Measurements from ENCODE around the gene COL21A1.

COL21A1 gene

GRCh38 chr6:56160489-56160888 is 86.9 kb downstream of the COL21A1 start:
- Histone ChIP-seq H3K4me1 (ENCODE audit: control insufficient read depth, low read length) (no peaks in the 10 kb centered on the region), H3K27ac (ENCODE audit: low read depth, low read length) (no peak overlapping the region), H3K4me3 (ENCODE audit: low read length) (no peak overlapping the region), H3F3A (ENCODE audit: control insufficient read depth, insufficient read depth) (no peaks in the 10 kb centered on the region), H4K20me1 (ENCODE audit: control insufficient read depth, insufficient read depth, low read depth, low read length) (no peaks in the 10 kb centered on the region), H3K79me2 (ENCODE audit: control insufficient read depth, low read length) (no peaks in the 10 kb centered on the region), H3K9me2 (replicated peaks; ENCODE audit: control insufficient read depth, low read length) (no peaks in the 10 kb centered on the region), H3K9me3 (ENCODE audit: control insufficient read depth, insufficient read depth, low read length) (no peaks in the 10 kb centered on the region), H3K27me3 (ENCODE audit: control insufficient read depth, low read length) (no peaks in the 10 kb centered on the region), H3K4me2 (ENCODE audit: low read length) (no peak overlapping the region), H3K36me3 (ENCODE audit: control insufficient read depth, low read length) (no peaks in the 10 kb centered on the region)
- TF ChIP-seq EZH2phosphoT487 (IDR thresholded peaks at IDR 0.05; ENCODE audit: borderline replicate concordance, low read length) (no peak), CTCF (IDR thresholded peaks at IDR 0.05; ENCODE audit: low read depth, low read length, poor library complexity, severe bottlenecking) (no peak)

GRCh38 chr6:56158571-56158970 is 88.8 kb downstream of the COL21A1 start:
- Histone ChIP-seq H3K4me3 (ENCODE audit: low read length) (no peak overlapping the region), H3K4me2 (ENCODE audit: low read length) (no peak overlapping the region), H3K4me1 (ENCODE audit: control insufficient read depth, low read length) (no peaks in the 10 kb centered on the region), H3K36me3 (ENCODE audit: control insufficient read depth, low read length) (no peaks in the 10 kb centered on the region), H3K9me2 (replicated peaks; ENCODE audit: control insufficient read depth, low read length) (no peaks in the 10 kb centered on the region), H3K27ac (ENCODE audit: low read depth, low read length) (no peak overlapping the region), H3F3A (ENCODE audit: control insufficient read depth, insufficient read depth) (no peaks in the 10 kb centered on the region), H4K20me1 (ENCODE audit: control insufficient read depth, insufficient read depth, low read depth, low read length) (no peaks in the 10 kb centered on the region), H3K9me3 (ENCODE audit: control insufficient read depth, insufficient read depth, low read length) (no peaks in the 10 kb centered on the region), H3K79me2 (ENCODE audit: control insufficient read depth, low read length) (no peaks in the 10 kb centered on the region), H3K27me3 (ENCODE audit: control insufficient read depth, low read length) (no peaks in the 10 kb centered on the region)
- TF ChIP-seq CTCF (IDR thresholded peaks at IDR 0.05; ENCODE audit: low read depth, low read length, poor library complexity, severe bottlenecking) = no peak

- Histone ChIP-seq H3K9me3 (ENCODE audit: control insufficient read depth, insufficient read depth, low read length) (no peaks in the 10 kb centered on the region), H3K79me2 (ENCODE audit: control insufficient read depth, low read length) (no peaks in the 10 kb centered on the region), H3K27me3 (ENCODE audit: control insufficient read depth, low read length) (no peaks in the 10 kb centered on the region), H3K9me2 (replicated peaks; ENCODE audit: control insufficient read depth, low read length) (no peaks in the 10 kb centered on the region), H3K27ac (ENCODE audit: low read depth, low read length) (no peak overlapping the region), H3F3A (ENCODE audit: control insufficient read depth, insufficient read depth) (no peaks in the 10 kb centered on the region), H3K4me2 (ENCODE audit: low read length) (no peak overlapping the region), H3K4me3 (ENCODE audit: low read length) (no peak overlapping the region), H3K4me1 (ENCODE audit: control insufficient read depth, low read length) (no peaks in the 10 kb centered on the region), H3K36me3 (ENCODE audit: control insufficient read depth, low read length) (no peaks in the 10 kb centered on the region), H4K20me1 (ENCODE audit: control insufficient read depth, insufficient read depth, low read depth, low read length) (no peaks in the 10 kb centered on the region)
- TF ChIP-seq EZH2phosphoT487 (IDR thresholded peaks at IDR 0.05; ENCODE audit: borderline replicate concordance, low read length) (no peak), CTCF (IDR thresholded peaks at IDR 0.05; ENCODE audit: low read depth, low read length, poor library complexity, severe bottlenecking) (no peak)
These were observed 90.7 kb downstream of the COL21A1 start for GRCh38 chr6:56156643-56157042.

- H3K9me2 ChIP-seq (replicated peaks; ENCODE audit: control insufficient read depth, low read length) = no peaks in the 10 kb centered on the region
- no peaks in the 10 kb centered on the region for H3K9me3 ChIP-seq (ENCODE audit: control insufficient read depth, insufficient read depth, low read length)
- no peaks in the 10 kb centered on the region for H4K20me1 ChIP-seq (ENCODE audit: control insufficient read depth, insufficient read depth, low read depth, low read length)
- H3K36me3 ChIP-seq (ENCODE audit: control insufficient read depth, low read length) = no peaks in the 10 kb centered on the region
- H3K27ac ChIP-seq (ENCODE audit: low read depth, low read length) = no peak overlapping the region
- H3F3A ChIP-seq (ENCODE audit: control insufficient read depth, insufficient read depth) = no peaks in the 10 kb centered on the region
- no peaks in the 10 kb centered on the region for H3K79me2 ChIP-seq (ENCODE audit: control insufficient read depth, low read length)
- H3K4me1 ChIP-seq (ENCODE audit: control insufficient read depth, low read length) = no peaks in the 10 kb centered on the region
- no peaks in the 10 kb centered on the region for H3K27me3 ChIP-seq (ENCODE audit: control insufficient read depth, low read length)
- TF ChIP-seq CTCF (IDR thresholded peaks at IDR 0.05; ENCODE audit: low read depth, low read length, poor library complexity, severe bottlenecking) (no peak), EZH2phosphoT487 (IDR thresholded peaks at IDR 0.05; ENCODE audit: borderline replicate concordance, low read length) (no peak)
- no peak overlapping the region for H3K4me3 ChIP-seq (ENCODE audit: low read length)
- H3K4me2 ChIP-seq (ENCODE audit: low read length) = no peak overlapping the region
These were observed 91.7 kb downstream of the COL21A1 start for GRCh38 chr6:56155634-56156141.
